Left kidney (tissue), 2 donors: ENCODE results near the gene MDM2. TPM values are rescaled to one million over a fixed set of nuclear protein-coding genes. Genes with fewer than 3 reads are reported as not detected.
"Not testable (repeated sequence)": the region's sequence is repeated elsewhere in the genome, so short reads cannot be mapped to it uniquely, and the experiment has no call there.

ENCODE experiments used
- DNase-seq: peaks from one replicate; pipeline ENCODE4 v3.0.0-alpha.2; 2013
- polyA plus RNA-seq: library from polyadenylated mRNA; unstranded; fragments of 120-200 nt; gene quantifications from one replicate; pipeline ENCODE4 v1.2.1, GENCODE V29; 2013; ENCODE audit not compliant: insufficient read length

Gene MDM2
- polyA plus RNA-seq, 1 donor, result 80.4 TPM

GRCh38 chr12:68784015-68784414, 24.0 kb upstream of the MDM2 start:
- DNase-seq, result no peak

- no peak for DNase-seq
Measured at GRCh38 chr12:68785358-68785757, 22.6 kb upstream of the MDM2 start.

- DNase-seq, result no peak
Measured at GRCh38 chr12:68785823-68786222, 22.2 kb upstream of the MDM2 start.

- no peak for DNase-seq
Measured at GRCh38 chr12:68786929-68787328, 21.0 kb upstream of the MDM2 start.

- no peak for DNase-seq
Measured at GRCh38 chr12:68788554-68789143, 19.3 kb upstream of the MDM2 start.

GRCh38 chr12:68789144-68789878, 18.7 kb upstream of the MDM2 start:
- DNase-seq, result no peak

- DNase-seq, result no peak
Measured at GRCh38 chr12:68790081-68790951, 17.7 kb upstream of the MDM2 start.

- DNase-seq, result no peak
Measured at GRCh38 chr12:68790952-68791234, 17.1 kb upstream of the MDM2 start.

- no peak for DNase-seq
Measured at GRCh38 chr12:68791897-68792481, 16.0 kb upstream of the MDM2 start.

- DNase-seq, result no peak
Measured at GRCh38 chr12:68792952-68793351, 15.0 kb upstream of the MDM2 start.

GRCh38 chr12:68793436-68793835, 14.5 kb upstream of the MDM2 start:
- DNase-seq, result no peak

GRCh38 chr12:68793975-68794652, 13.9 kb upstream of the MDM2 start:
- no peak for DNase-seq

- no peak for DNase-seq
Measured at GRCh38 chr12:68794653-68795251, 13.2 kb upstream of the MDM2 start.

- DNase-seq, result no peak
Measured at GRCh38 chr12:68796399-68796798, 11.6 kb upstream of the MDM2 start.

GRCh38 chr12:68798882-68799234, 9.1 kb upstream of the MDM2 start:
- DNase-seq, result no peak

- no peak for DNase-seq
Measured at GRCh38 chr12:68800294-68800693, 7.7 kb upstream of the MDM2 start.

GRCh38 chr12:68801124-68801523, 6.9 kb upstream of the MDM2 start:
- DNase-seq, result not testable (repeated sequence)

GRCh38 chr12:68802372-68802745, 5.6 kb upstream of the MDM2 start:
- not testable (repeated sequence) for DNase-seq

GRCh38 chr12:68802911-68803651, 4.9 kb upstream of the MDM2 start:
- DNase-seq, result not testable (repeated sequence)

GRCh38 chr12:68803948-68804656, 3.9 kb upstream of the MDM2 start:
- DNase-seq, result no peak
